ENCODE data around the gene TSPAN8. TPM values are rescaled to one million over a fixed set of nuclear protein-coding genes. Genes with fewer than 3 reads are reported as not detected.
"Not testable (repeated sequence)": the region's sequence is repeated elsewhere in the genome, so short reads cannot be mapped to it uniquely, and the experiment has no call there.

Gene TSPAN8
- total RNA-seq, 1 donor from 2014 or later: 5.5 TPM

DNA sequence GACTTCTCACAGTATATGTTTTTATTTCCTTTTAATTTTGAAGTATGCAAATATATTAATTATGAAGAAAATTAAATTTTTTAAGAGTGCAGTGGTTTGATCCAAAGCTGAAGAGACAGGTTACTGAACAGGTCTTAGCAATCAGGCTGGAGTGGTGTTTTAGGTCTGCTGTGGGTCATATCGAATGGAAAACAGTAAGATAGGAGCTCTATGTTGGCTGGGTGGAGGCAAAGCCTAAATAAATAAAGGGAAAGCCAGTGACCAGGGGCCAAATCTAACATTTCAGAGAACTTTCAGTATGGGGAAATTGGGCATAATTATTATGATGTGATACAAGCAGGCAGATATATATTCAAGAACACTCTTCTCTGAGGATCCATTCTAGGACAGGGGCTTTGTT is 12.7 kb upstream of the TSPAN8 start:
- no peak overlapping the region for H3K4me3 ChIP-seq
- no peak overlapping the region for H3K27ac ChIP-seq
- intact Hi-C loops (cut with DNase I): no loop called here
- no peak for DNase-seq (ENCODE audit: low spot score in 2 of 2)
- no peaks in the 10 kb centered on the region for H3K27me3 ChIP-seq
- no peaks in the 10 kb centered on the region for H3K9me3 ChIP-seq
- H3K4me1 ChIP-seq: no peaks in the 10 kb centered on the region
- TF ChIP-seq, protein P1, sequence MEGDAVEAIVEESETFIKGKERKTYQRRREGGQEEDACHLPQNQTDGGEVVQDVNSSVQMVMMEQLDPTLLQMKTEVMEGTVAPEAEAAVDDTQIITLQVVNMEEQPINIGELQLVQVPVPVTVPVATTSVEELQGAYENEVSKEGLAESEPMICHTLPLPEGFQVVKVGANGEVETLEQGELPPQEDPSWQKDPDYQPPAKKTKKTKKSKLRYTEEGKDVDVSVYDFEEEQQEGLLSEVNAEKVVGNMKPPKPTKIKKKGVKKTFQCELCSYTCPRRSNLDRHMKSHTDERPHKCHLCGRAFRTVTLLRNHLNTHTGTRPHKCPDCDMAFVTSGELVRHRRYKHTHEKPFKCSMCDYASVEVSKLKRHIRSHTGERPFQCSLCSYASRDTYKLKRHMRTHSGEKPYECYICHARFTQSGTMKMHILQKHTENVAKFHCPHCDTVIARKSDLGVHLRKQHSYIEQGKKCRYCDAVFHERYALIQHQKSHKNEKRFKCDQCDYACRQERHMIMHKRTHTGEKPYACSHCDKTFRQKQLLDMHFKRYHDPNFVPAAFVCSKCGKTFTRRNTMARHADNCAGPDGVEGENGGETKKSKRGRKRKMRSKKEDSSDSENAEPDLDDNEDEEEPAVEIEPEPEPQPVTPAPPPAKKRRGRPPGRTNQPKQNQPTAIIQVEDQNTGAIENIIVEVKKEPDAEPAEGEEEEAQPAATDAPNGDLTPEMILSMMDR (IDR thresholded peaks at IDR 0.05): no peak
- H3K36me3 ChIP-seq: no peaks in the 10 kb centered on the region

DNA sequence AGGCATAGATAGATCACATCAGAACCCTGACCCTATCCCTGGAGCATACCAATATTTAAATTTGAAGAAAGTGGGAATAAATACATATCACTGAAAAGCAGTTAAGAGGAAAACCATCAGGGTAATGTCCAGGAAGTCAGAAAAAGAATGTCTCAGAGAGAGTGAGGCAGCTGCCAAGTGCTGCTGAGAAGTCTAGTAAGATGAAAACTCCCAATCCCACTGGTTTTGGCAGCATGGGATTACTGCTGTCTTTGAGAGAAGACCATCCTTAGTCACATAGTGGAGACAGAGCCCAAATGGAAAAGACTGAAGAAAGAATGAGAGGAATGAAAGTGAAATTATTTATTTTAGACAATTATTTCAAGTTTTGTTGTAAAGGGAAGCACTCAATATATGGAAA is 11.5 kb upstream of the TSPAN8 start:
- Histone ChIP-seq H3K36me3 (no peaks in the 10 kb centered on the region), H3K9me3 (no peaks in the 10 kb centered on the region)
- intact Hi-C loops (cut with DNase I): no loop called here

DNA sequence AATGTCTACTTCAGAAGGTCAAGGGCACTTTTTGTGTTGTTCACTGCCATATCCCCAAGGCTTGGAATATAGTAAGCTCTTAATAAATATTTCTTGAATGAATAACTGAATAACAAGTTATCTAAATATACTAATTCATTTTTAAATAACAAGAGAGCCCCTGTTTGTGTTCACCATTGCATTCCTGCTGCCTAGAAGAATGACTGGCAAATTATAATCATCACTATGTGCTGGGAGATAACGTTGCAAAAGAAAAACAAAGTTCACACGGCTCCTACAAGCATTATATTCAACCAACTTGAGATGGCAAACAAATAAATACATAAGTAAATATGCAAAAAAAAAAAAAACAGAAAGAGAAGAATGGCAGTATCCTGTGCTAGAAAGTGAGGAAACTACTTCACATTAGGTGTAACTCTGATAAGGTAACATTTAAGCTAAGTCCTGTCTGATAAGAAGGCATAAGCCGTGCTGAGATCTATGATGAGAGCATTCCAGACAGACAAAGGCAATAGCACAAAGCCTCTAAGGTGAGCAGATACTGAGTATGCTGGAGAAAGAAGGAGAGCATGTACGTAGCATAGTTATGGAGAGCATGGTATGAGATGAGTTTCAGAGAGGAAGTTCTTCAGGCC is 9.2 kb upstream of the TSPAN8 start:
- no peak for DNase-seq (ENCODE audit: low spot score in 2 of 2)
- Histone ChIP-seq H3K4me3 (no peak overlapping the region), H3K4me1 (no peaks in the 10 kb centered on the region), H3K36me3 (no peaks in the 10 kb centered on the region), H3K27me3 (no peaks in the 10 kb centered on the region), H3K27ac (no peak overlapping the region), H3K9me3 (no peaks in the 10 kb centered on the region)
- intact Hi-C loops (cut with DNase I): no loop called here
- TF ChIP-seq, protein P1 (IDR thresholded peaks at IDR 0.05): no peak

More for the DNA sequence above, 11.5 kb upstream of the TSPAN8 start:
- DNase-seq (ENCODE audit: low spot score in 2 of 2): no peak
- H3K27ac ChIP-seq: no peak overlapping the region
- no peaks in the 10 kb centered on the region for H3K4me1 ChIP-seq
- no peaks in the 10 kb centered on the region for H3K27me3 ChIP-seq
- TF ChIP-seq, protein P1 (IDR thresholded peaks at IDR 0.05): no peak
- H3K4me3 ChIP-seq: no peak overlapping the region

DNA sequence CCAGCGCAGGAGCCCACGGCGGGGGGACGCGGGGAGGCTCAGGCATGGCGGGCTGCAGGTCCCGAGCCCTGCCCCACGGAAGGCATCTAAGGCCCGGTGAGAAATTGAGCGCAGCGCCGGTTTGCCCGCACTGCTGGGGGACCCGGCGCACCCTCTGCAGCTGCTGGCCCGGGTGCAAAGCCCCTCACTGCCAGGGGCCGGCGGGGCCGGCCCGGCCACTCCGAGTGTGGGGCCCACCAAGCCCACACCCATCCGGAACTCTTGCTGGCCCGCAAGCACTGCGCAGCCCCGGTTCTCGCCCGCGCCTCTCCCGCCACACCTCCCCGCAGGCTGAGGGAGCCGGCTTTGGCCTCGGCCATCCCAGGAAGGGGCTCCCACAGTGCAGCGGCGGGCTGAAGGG is 8.5 kb upstream of the TSPAN8 start:
- no peak overlapping the region for H3K27ac ChIP-seq
- intact Hi-C loops (cut with DNase I): no loop called here

DNA sequence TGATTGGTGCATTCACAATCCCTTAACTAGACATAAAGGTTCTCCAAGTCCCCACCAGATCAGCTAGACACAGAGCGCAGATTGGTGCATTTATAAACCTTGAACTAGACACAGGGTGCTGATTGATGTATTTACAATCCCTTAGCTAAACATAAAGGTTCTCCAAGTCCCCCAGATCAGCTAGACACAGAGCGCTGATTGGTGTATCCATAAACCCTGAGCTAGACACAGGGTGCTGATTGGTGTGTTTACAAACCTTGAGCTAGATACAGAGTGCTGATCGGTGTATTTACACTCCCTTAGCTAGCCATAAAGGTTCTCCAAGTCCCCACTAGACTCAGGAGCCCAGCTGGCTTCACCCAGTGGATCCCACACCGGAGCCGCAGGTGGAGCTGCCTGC is 8.0 kb upstream of the TSPAN8 start:
- H3K4me3 ChIP-seq; H3K36me3 ChIP-seq; H3K4me1 ChIP-seq; intact Hi-C loops (cut with DNase I); H3K27ac ChIP-seq; H3K27me3 ChIP-seq; DNase-seq (ENCODE audit: low spot score in 2 of 2); H3K9me3 ChIP-seq: not testable (repeated sequence)

More for the DNA sequence above, 8.5 kb upstream of the TSPAN8 start:
- DNase-seq (ENCODE audit: low spot score in 2 of 2): no peak
- no peak overlapping the region for H3K4me3 ChIP-seq
- H3K36me3 ChIP-seq: no peaks in the 10 kb centered on the region
- H3K4me1 ChIP-seq: no peaks in the 10 kb centered on the region
- H3K9me3 ChIP-seq: no peaks in the 10 kb centered on the region
- TF ChIP-seq, protein P1 (IDR thresholded peaks at IDR 0.05): no peak
- no peaks in the 10 kb centered on the region for H3K27me3 ChIP-seq

GRCh38 chr12:71164568-71165197 is 6.9 kb upstream of the TSPAN8 start:
- intact Hi-C loops (cut with DNase I): no loop called here
- TF ChIP-seq, protein P1 (IDR thresholded peaks at IDR 0.05): no peak
- H3K27ac ChIP-seq: no peak overlapping the region
- H3K4me3 ChIP-seq: no peak overlapping the region
- no peaks in the 10 kb centered on the region for H3K4me1 ChIP-seq
- no peak for DNase-seq (ENCODE audit: low spot score in 2 of 2)
- no peaks in the 10 kb centered on the region for H3K9me3 ChIP-seq
- H3K27me3 ChIP-seq: no peaks in the 10 kb centered on the region
- H3K36me3 ChIP-seq: no peaks in the 10 kb centered on the region
